CMK (cell line): ENCODE data around the gene INO80E.
"Not testable (repeated sequence)": the region's sequence is repeated elsewhere in the genome, so short reads cannot be mapped to it uniquely, and the experiment has no call there.

Experiments
- DNase-seq: peaks from one replicate; pipeline ENCODE4 v3.0.0-alpha.2; 2010; ENCODE audit warnings: low read depth

The INO80E gene

GRCh38 chr16:29995911-29996765 lies at the start of gene INO80E:
Gene INO80E, plus strand, starts transcription at chr16:29996241. Its CDS starts 70 bp downstream, at chr16:29996311.
- peak; percentile 90 for DNase-seq

GRCh38 chr16:29947897-29948296 lies 48.1 kb upstream of the INO80E start:
- no peak for DNase-seq

DNA sequence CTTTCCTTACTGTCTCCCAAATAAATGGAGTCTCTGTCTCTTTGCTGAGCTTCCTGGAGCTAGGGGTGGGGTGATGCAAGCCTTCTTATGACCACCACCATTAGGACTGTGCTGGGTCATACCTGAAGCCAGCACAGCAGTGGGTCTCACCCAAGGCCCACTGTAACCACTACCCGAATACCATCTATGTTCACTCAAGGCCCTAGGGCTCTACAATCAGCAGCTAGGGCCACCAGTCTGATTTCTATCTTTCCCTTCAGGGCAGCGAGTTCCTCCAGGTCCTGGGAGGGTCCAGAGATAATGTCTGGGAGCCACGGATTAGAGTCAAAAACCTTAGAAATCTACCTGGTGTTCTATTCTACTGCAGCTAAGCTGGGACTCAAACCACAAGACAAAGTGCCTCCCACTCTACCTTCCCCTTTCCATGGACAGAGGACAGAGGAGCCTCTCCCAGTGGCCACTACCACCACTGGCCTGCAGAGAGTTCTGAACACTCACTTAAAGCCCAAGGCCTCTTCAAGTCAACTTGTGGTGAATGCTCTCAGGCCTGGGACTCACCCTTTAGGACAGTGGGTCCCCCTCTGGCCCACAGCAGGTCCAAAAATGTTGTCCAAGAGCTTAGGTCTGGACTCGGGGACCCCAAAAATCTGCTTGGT lies 45.1 kb upstream of the INO80E start:
- no peak for DNase-seq

- no peak for DNase-seq
These were observed 44.2 kb upstream of the INO80E start for GRCh38 chr16:29951625-29952365.

- DNase-seq = no peak
These were observed 37.3 kb upstream of the INO80E start for GRCh38 chr16:29958756-29959155.

- no peak for DNase-seq
These were observed 36.7 kb upstream of the INO80E start for GRCh38 chr16:29959293-29959692.

DNA sequence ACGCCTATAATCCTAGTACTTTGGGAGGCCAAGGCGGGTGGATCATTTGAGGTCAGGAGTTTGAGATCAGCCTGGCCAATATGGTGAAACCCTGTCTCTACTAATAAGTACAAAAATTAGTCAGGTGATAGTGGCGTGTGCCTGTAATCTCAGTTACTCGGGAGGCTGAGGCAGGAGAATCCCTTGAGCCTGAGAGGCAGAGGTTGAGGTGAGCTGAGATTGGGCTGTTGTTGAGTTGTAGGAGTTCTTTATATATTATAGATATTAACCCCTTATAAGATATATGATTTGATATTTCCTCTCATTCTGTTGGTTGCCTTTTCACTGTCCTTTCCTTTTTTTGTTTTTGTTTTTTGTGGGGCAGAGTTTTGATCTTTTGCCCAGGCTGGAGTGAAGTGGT lies 36.2 kb upstream of the INO80E start:
- not testable (repeated sequence) for DNase-seq

DNA sequence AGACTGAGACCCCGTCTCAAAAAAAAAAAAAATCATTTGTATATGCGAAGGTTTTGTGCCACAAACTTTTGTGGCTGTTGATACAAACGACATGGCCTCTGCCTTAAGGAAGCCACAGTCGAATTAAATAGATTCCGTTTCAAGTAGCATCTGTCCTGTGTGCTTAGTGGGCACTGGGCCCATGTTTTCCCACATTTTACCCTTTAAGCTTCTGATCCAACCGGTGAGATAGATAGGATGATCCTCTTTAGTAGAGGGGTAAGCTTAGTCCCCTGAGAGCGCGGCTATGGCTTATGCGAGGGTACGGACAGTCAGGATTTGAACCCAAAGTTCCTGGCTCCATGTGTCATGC lies 34.9 kb upstream of the INO80E start:
- DNase-seq = no peak

DNA sequence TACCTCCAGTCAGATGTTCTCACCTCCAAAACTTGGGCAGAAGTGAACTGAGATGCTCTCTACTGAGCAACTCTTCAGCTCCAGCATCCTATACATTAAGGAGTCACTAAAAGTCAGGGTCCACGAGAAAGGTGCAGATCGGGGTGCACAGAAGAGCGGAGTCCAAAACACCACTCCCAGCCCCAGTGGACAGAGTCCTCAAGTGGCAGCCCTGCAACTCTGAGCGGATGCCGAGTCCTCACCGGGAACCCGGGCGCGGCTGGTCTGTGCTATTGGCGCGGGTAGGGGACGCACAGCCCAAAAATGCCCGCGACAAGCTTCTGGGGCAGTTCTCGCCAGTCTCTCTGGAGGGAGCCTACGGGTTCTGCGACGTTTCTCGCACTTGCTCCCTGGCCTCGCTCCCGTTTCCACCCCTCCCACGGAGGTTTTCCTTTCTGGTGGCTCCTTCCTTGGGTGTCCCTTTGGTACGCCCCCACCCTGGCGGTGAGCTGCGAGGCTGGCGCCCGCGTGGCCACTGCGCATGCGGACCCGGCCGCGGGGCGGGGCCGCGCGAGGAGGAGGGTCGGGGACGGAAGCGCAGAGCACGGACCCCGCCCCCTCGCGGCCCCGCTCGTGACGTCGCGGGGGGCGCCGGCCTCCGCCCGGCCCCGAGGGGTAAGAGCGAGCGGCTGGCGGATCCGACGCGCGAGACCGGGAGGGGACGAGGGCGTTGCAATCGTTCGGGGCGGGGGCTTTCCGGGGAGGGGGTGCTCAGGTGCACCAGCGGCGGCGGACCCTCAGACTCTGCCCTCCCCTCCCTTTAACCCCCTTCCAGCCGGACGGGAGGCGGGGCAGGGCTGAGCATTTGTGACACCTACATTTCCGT lies 34.3 kb upstream of the INO80E start, which contains the start of gene TMEM219:
TSS of gene TMEM219 (plus strand) at position 601 of the 865 bp plus-strand sequence. CDS start 1,065 bp downstream, outside the sequence.
- DNase-seq = peak; percentile 91

DNA sequence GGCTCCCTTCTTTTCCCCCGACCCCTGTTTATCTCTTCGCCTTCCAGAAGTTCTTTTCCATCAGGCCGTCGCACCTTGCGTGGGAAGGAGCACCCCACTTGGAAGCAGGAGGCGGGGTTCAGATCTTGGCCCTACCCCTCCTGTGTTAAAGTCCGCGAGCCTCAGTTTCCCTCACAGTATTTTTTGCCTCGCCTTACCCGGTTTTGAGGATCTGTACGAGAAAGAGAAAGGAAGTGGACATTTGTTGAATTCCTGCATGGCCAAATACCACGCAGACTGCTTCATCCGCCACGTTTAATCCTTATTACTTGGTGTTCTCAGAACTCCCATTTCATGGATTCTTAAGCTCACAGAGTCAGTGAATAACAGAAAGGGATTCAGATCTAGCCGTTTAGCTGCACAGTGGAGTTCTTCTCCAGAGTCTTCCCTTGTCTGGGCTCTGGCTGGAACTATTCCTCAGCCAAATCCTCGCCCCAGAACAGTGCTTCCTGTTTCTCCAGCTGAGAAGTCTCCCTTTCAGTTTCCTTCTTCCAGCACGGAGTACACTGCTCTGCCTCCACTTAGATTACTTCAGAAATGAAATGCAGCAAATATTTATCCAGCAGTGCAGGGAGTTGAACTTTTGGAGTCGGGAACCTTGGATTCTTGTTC lies 33.6 kb upstream of the INO80E start:
- DNase-seq = no peak

DNA sequence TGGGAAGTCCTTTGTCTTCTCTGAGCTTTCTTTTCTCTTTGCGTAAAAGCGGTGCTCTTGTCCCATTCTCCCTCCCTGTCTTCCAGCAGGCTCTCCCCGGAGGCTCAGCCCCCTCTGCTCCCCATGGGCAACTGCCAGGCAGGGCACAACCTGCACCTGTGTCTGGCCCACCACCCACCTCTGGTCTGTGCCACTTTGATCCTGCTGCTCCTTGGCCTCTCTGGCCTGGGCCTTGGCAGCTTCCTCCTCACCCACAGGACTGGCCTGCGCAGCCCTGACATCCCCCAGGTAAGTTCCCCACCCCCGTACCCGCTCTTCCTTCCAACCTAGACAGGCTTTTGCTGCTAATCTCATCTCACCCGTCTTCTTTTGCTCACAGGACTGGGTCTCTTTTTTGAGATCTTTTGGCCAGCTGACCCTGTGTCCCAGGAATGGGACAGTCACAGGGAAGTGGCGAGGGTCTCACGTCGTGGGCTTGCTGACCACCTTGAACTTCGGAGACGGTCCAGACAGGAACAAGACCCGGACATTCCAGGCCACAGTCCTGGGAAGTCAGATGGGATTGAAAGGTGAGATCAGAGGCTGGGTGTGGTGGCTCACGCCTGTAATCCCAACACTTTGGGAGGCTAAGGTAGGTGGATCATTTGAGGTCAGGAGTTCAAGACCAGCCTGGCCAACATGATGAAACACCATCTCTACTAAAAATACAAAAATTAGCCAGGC lies 32.9 kb upstream of the INO80E start:
- DNase-seq = no peak

- DNase-seq = no peak
These were observed 27.8 kb upstream of the INO80E start for GRCh38 chr16:29968205-29968604.

DNA sequence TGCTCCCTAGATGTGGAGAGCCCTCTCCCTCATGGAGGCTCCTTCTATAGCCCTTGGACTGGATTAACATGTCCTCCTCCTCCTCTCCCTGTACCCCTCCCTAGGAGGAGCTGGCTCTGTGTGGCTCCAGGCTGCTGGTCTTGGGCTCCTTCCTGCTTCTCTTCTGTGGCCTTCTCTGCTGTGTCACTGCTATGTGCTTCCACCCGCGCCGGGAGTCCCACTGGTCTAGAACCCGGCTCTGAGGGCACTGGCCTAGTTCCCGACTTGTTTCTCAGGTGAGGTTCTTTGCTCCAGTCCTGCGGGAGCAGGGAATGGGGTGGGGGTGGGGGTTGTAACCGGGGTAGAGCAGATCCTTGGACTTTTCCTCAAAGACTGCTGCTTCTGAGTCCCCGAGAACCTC lies 24.7 kb upstream of the INO80E start:
- DNase-seq = no peak

DNA sequence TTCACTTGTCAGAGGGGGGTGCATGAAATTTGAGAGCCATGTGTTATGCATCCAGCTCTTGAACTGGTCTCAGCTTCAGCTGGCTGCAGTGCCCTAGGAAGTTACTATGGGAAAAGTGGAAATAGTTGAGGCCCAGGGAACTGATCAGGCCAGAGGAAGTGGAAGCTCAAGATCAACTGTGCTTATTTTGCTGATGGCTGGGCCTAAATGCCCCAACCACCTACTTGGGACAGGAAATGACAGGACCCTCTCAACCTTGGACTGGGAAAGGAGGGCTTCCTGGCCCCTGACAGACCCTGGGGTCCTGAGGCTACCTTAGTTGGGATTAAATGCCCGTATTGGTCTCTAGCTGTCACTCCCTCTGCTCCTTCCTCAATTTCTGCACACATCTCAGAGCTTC lies 23.5 kb upstream of the INO80E start:
- DNase-seq = no peak

GRCh38 chr16:29972992-29973383 lies 23.1 kb upstream of the INO80E start:
- DNase-seq = no peak

DNA sequence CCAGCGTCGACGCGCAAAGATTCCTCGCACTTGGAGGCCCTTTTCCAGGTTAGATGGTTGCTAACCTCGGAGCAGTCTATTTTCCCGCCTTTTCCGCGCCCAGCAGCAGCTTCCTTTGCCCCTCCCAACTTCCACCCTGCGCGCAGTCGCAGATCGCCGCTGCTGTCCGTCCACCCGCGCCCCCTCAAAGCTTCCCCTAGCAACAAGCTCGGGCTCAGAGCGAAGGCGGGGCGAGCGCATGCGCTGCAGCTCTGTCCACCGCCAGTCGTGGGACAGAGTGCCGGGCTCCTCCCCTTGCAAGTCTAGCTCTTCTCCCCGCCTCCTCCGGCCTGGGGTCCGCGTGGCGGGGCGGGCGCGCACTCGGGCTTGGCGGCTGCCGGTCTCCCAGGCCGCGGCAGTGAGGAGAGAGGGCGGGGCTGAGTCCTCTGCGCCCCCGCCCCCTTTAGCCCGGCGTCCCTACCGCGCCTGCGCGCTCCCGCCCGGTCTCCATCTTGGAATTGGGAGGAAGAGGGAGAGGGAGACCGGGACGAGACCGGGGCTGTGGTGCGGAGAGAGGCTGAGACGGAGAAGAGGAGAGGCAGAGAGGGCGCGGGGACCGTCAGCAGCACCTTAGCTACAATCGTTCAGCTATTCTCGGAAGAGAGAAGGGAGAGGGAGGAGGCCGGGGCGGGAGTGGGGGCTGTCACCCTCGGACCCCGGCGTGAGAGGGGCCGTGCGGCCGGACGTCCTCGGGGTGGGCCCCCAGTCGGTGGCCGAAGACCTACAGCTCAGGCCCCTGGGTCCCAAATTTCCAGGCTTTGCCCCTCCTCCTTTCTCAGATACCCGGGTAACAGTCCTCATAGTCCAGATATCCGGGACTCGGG lies 22.4 kb upstream of the INO80E start, which contains the start of gene TAOK2:
TSS of gene TAOK2 (plus strand) at position 485 of the 863 bp plus-strand sequence. CDS start 3,905 bp downstream, outside the sequence.
- peak; percentile 99 for DNase-seq

- no peak for DNase-seq
These were observed 21.5 kb upstream of the INO80E start for GRCh38 chr16:29974291-29975133.

DNA sequence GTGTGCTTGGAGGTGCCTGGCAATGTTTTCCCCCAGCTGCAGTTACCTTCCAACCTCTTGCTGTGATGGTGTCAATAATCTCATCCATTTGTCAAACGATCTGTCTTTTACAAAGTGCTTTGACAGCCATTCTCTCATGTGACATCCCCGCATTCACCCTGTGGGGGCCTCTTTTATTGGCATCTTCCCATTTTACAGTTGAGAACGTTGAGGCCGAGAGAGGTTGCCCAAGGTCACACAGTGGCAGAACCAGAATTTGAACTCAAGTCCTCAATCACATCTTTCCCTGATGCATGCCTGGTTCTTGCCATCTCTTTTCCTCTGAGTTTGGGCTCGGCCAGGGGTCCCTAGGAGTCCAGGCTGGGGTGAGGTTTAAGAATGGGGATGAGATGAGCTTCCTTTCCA lies 20.9 kb upstream of the INO80E start:
- no peak for DNase-seq
